Testis (tissue), 3 donors: Measurements from ENCODE around the gene PROM2. TPM values are rescaled to one million over a fixed set of nuclear protein-coding genes. Genes with fewer than 3 reads are reported as not detected.

Experiments
- DNase-seq: peaks from one replicate; pipeline ENCODE4 v3.0.0-alpha.2; 2019
- H3K27ac ChIP-seq, 2 donors: fragments of 200-600 bp; sonication (generic); one replicate each; pipeline ENCODE4 v1.5.1; 2019
- H3K27me3 ChIP-seq: fragments of 200-600 bp; sonication (generic); one replicate; pipeline ENCODE4 v1.5.1; 2019
- H3K36me3 ChIP-seq: fragments of 200-600 bp; sonication (generic); one replicate; pipeline ENCODE4 v1.5.1; 2017; ENCODE audit warnings: low read depth; ENCODE audit errors: missing control alignments
- H3K4me1 ChIP-seq: fragments of 200-600 bp; sonication (generic); one replicate; pipeline ENCODE4 v1.5.1; 2019
- H3K4me3 ChIP-seq, 2 donors: fragments of 200-600 bp; sonication (generic); one replicate each; pipeline ENCODE4 v1.5.1; 2017 to 2019
- H3K9me3 ChIP-seq: fragments of 200-600 bp; sonication (generic); one replicate; pipeline ENCODE4 v1.5.1; 2017
- CTCF ChIP-seq, 3 experiments: fragments of 450-650 bp in 2 of 3; fragments of 200-600 bp in 1 of 3; sonication (generic) in 1 of 3; IDR thresholded peaks; one replicate each; pipeline ENCODE4 v1.5.1; 2016 to 2019; ENCODE audit warnings: antibody characterized with exemption in 3 of 3, mild to moderate bottlenecking in 2 of 3, moderate library complexity in 1 of 3
- POLR2A ChIP-seq: fragments of 450-650 bp; IDR thresholded peaks from one replicate; pipeline ENCODE4 v1.6.1; 2017; ENCODE audit warnings: antibody characterized with exemption, mild to moderate bottlenecking, moderate library complexity
- WGBS, 2 donors: methylation state at CpG; one replicate each; pipeline ENCODE4 v1.1.5; 2018; 5-methylcytosine and 5-hydroxymethylcytosine counted together
- intact Hi-C: fragments of 100-400 bp; cut with DNase I; formaldehyde crosslinking; loops from one replicate; pipeline ENCODE4 v1.15.1; 2023; ENCODE audit warnings: low total_unique reads
- polyA plus RNA-seq: library from polyadenylated mRNA; stranded (reverse); fragments of 350-450 nt; fragmentation: Illumina TruSeq; extraction: RNeasy Lipid Tissue Mini Kit (QIAGEN cat#74804); gene quantifications from one replicate; pipeline ENCODE4 v1.2.3, GENCODE V29; 2014; ENCODE audit warnings: low read depth, low replicate concordance; ENCODE audit not compliant: insufficient read depth
- total RNA-seq, 2 donors: library from RNA; depleted of rRNA; stranded (reverse); fragments of >200 nt; gene quantifications; one replicate each; pipeline ENCODE4 v1.2.3, GENCODE V29; 2016

PROM2 gene
- total and polyA plus RNA-seq, 3 donors from 2014 or later = 1.3 to 2.4 (median 2.1) TPM

DNA sequence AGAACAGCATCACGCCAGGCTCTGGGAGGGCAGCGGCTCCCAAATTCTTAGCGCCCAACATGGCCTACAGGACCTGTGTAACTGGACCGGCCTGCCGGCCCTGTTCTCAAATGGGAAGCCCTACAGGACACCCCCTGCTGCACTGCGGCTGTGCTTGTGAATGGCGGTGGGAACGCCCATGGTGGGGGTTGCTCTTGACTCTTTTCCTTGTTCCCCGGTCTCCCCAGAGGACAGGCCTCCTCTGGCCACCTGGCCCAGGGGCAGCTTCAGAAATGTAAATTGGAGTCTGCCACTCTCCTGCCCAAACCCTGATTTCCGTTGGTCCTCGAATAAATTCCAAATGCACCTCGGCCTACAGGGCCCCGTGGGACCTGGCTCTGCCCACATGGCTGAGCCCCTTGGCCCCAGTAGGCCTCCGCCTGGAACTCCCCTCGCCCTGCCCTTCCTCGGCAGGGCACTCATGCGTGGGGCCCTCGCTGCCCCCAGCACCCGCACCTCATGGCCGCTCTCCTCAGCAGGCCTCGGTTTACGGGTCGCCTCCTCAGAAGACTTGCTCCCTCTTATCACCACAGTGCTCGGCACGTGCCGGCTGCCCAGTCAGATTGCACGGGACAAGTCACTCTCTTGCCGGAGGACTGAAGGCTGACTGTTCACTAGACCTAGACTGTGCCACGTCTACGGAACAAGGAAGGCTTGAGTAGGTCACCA, 52.3 kb downstream of the PROM2 start:
- no peaks in the 10 kb centered on the region for H3K9me3 ChIP-seq
- no peaks in the 10 kb centered on the region for H3K36me3 ChIP-seq
- H3K27me3 ChIP-seq = no peaks in the 10 kb centered on the region
- H3K4me3 ChIP-seq = no peak overlapping the region
- DNase-seq = no peak
- WGBS, 2 donors = 87 to 88% methylated on average over 30 of the region's 30 CpGs
- H3K27ac ChIP-seq = no peak overlapping the region
- no peak for TF ChIP-seq POLR2A
- no peak for TF ChIP-seq CTCF (IDR thresholded peaks at IDR 0.05)
- intact Hi-C loops = no loop called here
- no peaks in the 10 kb centered on the region for H3K4me1 ChIP-seq

- H3K4me1 ChIP-seq = no peaks in the 10 kb centered on the region
- TF ChIP-seq CTCF (IDR thresholded peaks at IDR 0.05) (no peak), POLR2A (no peak)
- no peak overlapping the region for H3K4me3 ChIP-seq
- no peak overlapping the region for H3K27ac ChIP-seq
- no peaks in the 10 kb centered on the region for H3K27me3 ChIP-seq
- no peaks in the 10 kb centered on the region for H3K9me3 ChIP-seq
- no peaks in the 10 kb centered on the region for H3K36me3 ChIP-seq
- intact Hi-C loops = no loop called here
- no peak for DNase-seq
- WGBS, 2 donors = 79 to 88% methylated on average over 2 to 7 of the region's 7 CpGs
Observed at GRCh38 chr2:95327861-95328260, 53.6 kb downstream of the PROM2 start.

GRCh38 chr2:95328358-95329125, 54.3 kb downstream of the PROM2 start:
- intact Hi-C loops = no loop called here
- no peak for DNase-seq
- H3K4me1 ChIP-seq = no peaks in the 10 kb centered on the region

GRCh38 chr2:95329401-95329800, 55.2 kb downstream of the PROM2 start:
- Histone ChIP-seq H3K4me3 (no peak overlapping the region), H3K36me3 (no peaks in the 10 kb centered on the region), H3K27me3 (no peaks in the 10 kb centered on the region), H3K27ac (no peak overlapping the region), H3K9me3 (no peaks in the 10 kb centered on the region), H3K4me1 (no peaks in the 10 kb centered on the region)
- intact Hi-C loops = no loop called here
- TF ChIP-seq POLR2A = no peak
- no peak for TF ChIP-seq CTCF (IDR thresholded peaks at IDR 0.05)
- WGBS, 2 donors = 93 to 95% methylated on average over 5 to 14 of the region's 14 CpGs
- no peak for DNase-seq

More at GRCh38 chr2:95328358-95329125, 54.3 kb downstream of the PROM2 start:
- no peaks in the 10 kb centered on the region for H3K27me3 ChIP-seq
- H3K36me3 ChIP-seq = no peaks in the 10 kb centered on the region
- TF ChIP-seq POLR2A (no peak), CTCF (IDR thresholded peaks at IDR 0.05) (no peak)
- 77 to 87% methylated on average over 6 to 15 of the region's 15 CpGs for WGBS, 2 donors
- no peak overlapping the region for H3K27ac ChIP-seq
- no peaks in the 10 kb centered on the region for H3K9me3 ChIP-seq
- H3K4me3 ChIP-seq = no peak overlapping the region
